Measurements from ENCODE around the gene PNP. TPM values are rescaled to one million over a fixed set of nuclear protein-coding genes. Genes with fewer than 3 reads are reported as not detected.

PNP gene
- total RNA-seq, 4 donors from 2014 or later = 1.6 to 7.5 (median 3.0) TPM

GRCh38 chr14:20494935-20495766, 25.9 kb downstream of the PNP start:
- ATAC-seq = no peak
- H3K27ac ChIP-seq = no peak overlapping the region
- H3K36me3 ChIP-seq = no peaks in the 10 kb centered on the region
- in situ Hi-C loops (cut with MboI; ENCODE audit: low sequenced_read_pairs in 4 of 4) (no loop called here), intact Hi-C loops (cut with DNase I; ENCODE audit: low total_unique reads) (no loop called here)
- DNase-seq = no peak
- H3K27me3 ChIP-seq = no peaks in the 10 kb centered on the region
- no peaks in the 10 kb centered on the region for H3K9me3 ChIP-seq
- no peak overlapping the region for H3K4me3 ChIP-seq
- no peak for TF ChIP-seq CTCF (IDR thresholded peaks at IDR 0.05 in 4 of 5, conservative IDR thresholded peaks at IDR 0.05 in 1 of 5)
- no peak for TF ChIP-seq POLR2A (IDR thresholded peaks at IDR 0.05)
- peaks cover 0 to 13% of the 10 kb centered on the region in 2 donors for H3K4me1 ChIP-seq

DNA sequence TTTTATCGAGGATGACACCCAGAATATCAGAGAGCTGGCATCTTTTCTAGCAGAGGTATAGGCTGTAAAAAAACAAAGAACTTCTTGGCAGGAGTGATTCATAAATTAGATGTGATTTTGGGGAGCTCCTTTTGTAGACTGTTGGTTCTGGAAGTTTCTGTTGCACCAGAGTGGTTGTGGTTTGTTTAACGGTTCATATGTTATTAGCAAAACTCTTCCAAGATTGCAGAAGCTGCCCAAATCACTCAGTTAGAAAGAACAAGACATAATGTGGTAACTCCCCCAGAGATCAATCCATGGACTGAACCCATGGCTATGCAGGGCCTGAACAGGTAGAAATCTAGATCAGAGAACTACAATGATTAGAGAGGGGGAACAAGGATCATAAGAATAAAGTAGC, 29.4 kb downstream of the PNP start:
- no peaks in the 10 kb centered on the region for H3K9me3 ChIP-seq
- H3K36me3 ChIP-seq = no peaks in the 10 kb centered on the region
- TF ChIP-seq POLR2A (IDR thresholded peaks at IDR 0.05) (no peak), CTCF (IDR thresholded peaks at IDR 0.05 in 4 of 5, conservative IDR thresholded peaks at IDR 0.05 in 1 of 5) (no peak)
- no peak for ATAC-seq
- H3K27ac ChIP-seq = peak overlapping the region; percentile 47 to 76 (median 56)
- intact Hi-C loops (cut with DNase I; ENCODE audit: low total_unique reads) = no loop called here
- DNase-seq = no peak
- H3K4me3 ChIP-seq = no peak overlapping the region
- H3K27me3 ChIP-seq = no peaks in the 10 kb centered on the region
- in situ Hi-C loops (cut with MboI; ENCODE audit: low sequenced_read_pairs in 4 of 4) = no loop called here
- H3K4me1 ChIP-seq = peaks cover 0 to 7% of the 10 kb centered on the region in 2 donors

DNA sequence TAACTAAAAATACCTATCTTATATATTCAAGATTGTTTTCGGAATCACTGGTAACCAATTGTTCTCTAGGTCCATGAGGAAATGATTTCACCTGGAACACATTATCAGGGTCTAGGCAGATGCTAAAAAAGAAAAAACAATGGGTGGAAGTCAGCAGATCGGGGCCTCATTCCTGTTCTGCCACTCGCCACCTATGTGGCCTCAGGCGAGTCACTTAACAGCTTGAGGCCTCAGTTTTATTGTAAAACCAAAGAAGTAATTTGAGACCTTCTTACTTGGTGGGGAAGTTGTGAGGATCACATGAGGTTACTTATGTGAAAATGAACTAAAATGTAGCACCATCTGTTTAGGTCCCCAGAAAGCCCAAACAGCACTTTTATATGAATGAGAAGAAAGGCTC, 29.9 kb downstream of the PNP start:
- ATAC-seq = no peak
- Histone ChIP-seq H3K4me3 (no peak overlapping the region), H3K27ac (peak overlapping the region; percentile 47 to 76 (median 56)), H3K4me1 (peaks cover 0 to 7% of the 10 kb centered on the region in 2 donors), H3K36me3 (no peaks in the 10 kb centered on the region), H3K27me3 (no peaks in the 10 kb centered on the region), H3K9me3 (no peaks in the 10 kb centered on the region)
- in situ Hi-C loops (cut with MboI; ENCODE audit: low sequenced_read_pairs in 4 of 4) (no loop called here), intact Hi-C loops (cut with DNase I; ENCODE audit: low total_unique reads) (no loop called here)
- DNase-seq = no peak
- TF ChIP-seq CTCF (IDR thresholded peaks at IDR 0.05 in 4 of 5, conservative IDR thresholded peaks at IDR 0.05 in 1 of 5) (no peak), POLR2A (IDR thresholded peaks at IDR 0.05) (no peak)

GRCh38 chr14:20499881-20500280, 30.7 kb downstream of the PNP start:
- DNase-seq = no peak
- peaks cover 0 to 7% of the 10 kb centered on the region in 2 donors for H3K4me1 ChIP-seq
- H3K9me3 ChIP-seq = no peaks in the 10 kb centered on the region
- no peak for ATAC-seq
- H3K36me3 ChIP-seq = no peaks in the 10 kb centered on the region
- in situ Hi-C loops (cut with MboI; ENCODE audit: low sequenced_read_pairs in 4 of 4) = no loop called here
- no peak overlapping the region for H3K4me3 ChIP-seq
- TF ChIP-seq POLR2A (IDR thresholded peaks at IDR 0.05) (no peak), CTCF (IDR thresholded peaks at IDR 0.05 in 4 of 5, conservative IDR thresholded peaks at IDR 0.05 in 1 of 5) (no peak)
- H3K27ac ChIP-seq = peak overlapping the region in 3 of 4 donors; percentile 52 to 76 (median 56)
- intact Hi-C loops (cut with DNase I; ENCODE audit: low total_unique reads) = no loop called here
- no peaks in the 10 kb centered on the region for H3K27me3 ChIP-seq

Data from gastrocnemius medialis (tissue), 4 donors.